HepG2 (cell line): ENCODE data around the gene SLC16A3. TPM values are rescaled to one million over a fixed set of nuclear protein-coding genes. Genes with fewer than 3 reads are reported as not detected.

Source experiments
- ATAC-seq: fragments of 200-7000 bp; cut with Tn5 transposase; 3 replicates; pipeline ENCODE4 v1.9.1; 2020; ENCODE audit warnings: mild to moderate bottlenecking, moderate library complexity
- BruUV-seq: library from RNA; stranded (reverse); fragments of 400-500 nt; replicated peaks from 2 replicates; lab custom pipeline; 2021; lab: Mats Ljungman, UMichigan
- CTCF ChIA-PET: fragments of 300-600 bp; formaldehyde crosslinking; extraction: SDS; loops from one replicate; lab custom pipeline; 2021; ENCODE audit warnings: low total read pairs, inconsistent platforms, low intra/inter-chr PET ratio; lab: Yijun Ruan, JAX
- POLR2A ChIA-PET: fragments of 350-600 bp; sonication (Branson Sonifier 250); formaldehyde crosslinking; loops from one replicate; lab custom pipeline; 2020; ENCODE audit warnings: antibody characterized with exemption, inconsistent platforms; lab: Yijun Ruan, JAX
- DNase-seq: peaks from one replicate; pipeline ENCODE4 v3.0.0-alpha.2; 2015; ENCODE audit warnings: low spot score
- FAIRE-seq: peaks from 3 replicates; lab custom pipeline; 2011; peaks lifted over from hg19 to GRCh38; lab: Jason Lieb, UNC
- H2AFZ ChIP-seq: one replicate; pipeline ENCODE4 v1.6.1; 2011; ENCODE audit warnings: low read length, inconsistent platforms
- H3K27ac ChIP-seq: fragments of 300-600 bp; 3 replicates; pipeline ENCODE4 v1.8.0; 2011; ENCODE audit warnings: mixed run types, mild to moderate bottlenecking, mixed read lengths, low read length, inconsistent platforms; ENCODE audit not compliant: insufficient read depth; ENCODE audit errors: extremely low read length
- H3K27me3 ChIP-seq, 2 experiments: fragments of 200-600 bp in 1 of 2; 2 replicates in 1 of 2; 3 replicates in 1 of 2; pipeline versions ENCODE4 v1.6.0 to v1.8.0; 2011; ENCODE audit warnings: low read length in 2 of 2, mild to moderate bottlenecking in 2 of 2, moderate library complexity in 2 of 2, inconsistent platforms in 1 of 2; ENCODE audit not compliant: insufficient read depth in 2 of 2, control insufficient read depth in 1 of 2
- H3K36me3 ChIP-seq, 2 experiments: fragments of 200-600 bp in 1 of 2; replicated peaks in 1 of 2; 2 replicates in 1 of 2; 3 replicates in 1 of 2; pipeline versions ENCODE4 v1.5.1 to v1.8.0; 2011; ENCODE audit warnings: low read length in 2 of 2, inconsistent platforms in 1 of 2; ENCODE audit not compliant: insufficient read depth in 2 of 2, control insufficient read depth in 1 of 2
- H3K4me1 ChIP-seq: 2 replicates; pipeline ENCODE4 v1.5.1; 2012; ENCODE audit warnings: low read length, inconsistent platforms; ENCODE audit not compliant: insufficient read depth
- H3K4me2 ChIP-seq: 2 replicates; pipeline ENCODE4 v1.6.0; 2011; ENCODE audit warnings: low read depth, low read length, inconsistent platforms
- H3K4me3 ChIP-seq, 3 experiments: fragments of 200-600 bp in 1 of 3; sonication (generic), shearing (Covaris generic) in 1 of 3; replicated peaks in 1 of 3; 2 replicates each; pipeline ENCODE4 v1.5.1; 2011 to 2016; ENCODE audit warnings: low read length in 3 of 3, inconsistent platforms in 2 of 3, low read depth in 2 of 3, mild to moderate bottlenecking in 2 of 3, control low read depth in 1 of 3, mixed read lengths in 1 of 3; ENCODE audit not compliant: insufficient read depth in 1 of 3
- H3K79me2 ChIP-seq: one replicate; pipeline ENCODE4 v1.6.1; 2011; ENCODE audit warnings: low read length, inconsistent platforms; ENCODE audit not compliant: insufficient read depth
- H3K9ac ChIP-seq: 2 replicates; pipeline ENCODE4 v1.6.0; 2011; ENCODE audit warnings: mild to moderate bottlenecking, low read depth, low read length, inconsistent platforms; ENCODE audit not compliant: insufficient read depth
- H3K9me3 ChIP-seq: 2 replicates; pipeline ENCODE4 v1.5.1; 2012; ENCODE audit warnings: mild to moderate bottlenecking, low read length
- H4K20me1 ChIP-seq: 2 replicates; pipeline ENCODE4 v1.6.0; 2011; ENCODE audit warnings: inconsistent platforms, mild to moderate bottlenecking, low read length, moderate library complexity; ENCODE audit not compliant: insufficient read depth
- ADNP ChIP-seq: sonication (generic); formaldehyde crosslinking; IDR thresholded peaks from 2 replicates; pipeline ENCODE4 v1.4.0; 2020; ENCODE audit warnings: missing genetic modification reagents
- BHLHE40 ChIP-seq: IDR thresholded peaks from 2 replicates; pipeline ENCODE4 v1.6.1; 2011; ENCODE audit warnings: low read length, improper control_type of control experiment
- CERS6 ChIP-seq: sonication (generic); formaldehyde crosslinking; IDR thresholded peaks from 2 replicates; pipeline ENCODE4 v1.5.0; 2020; ENCODE audit warnings: missing genetic modification reagents
- FOXA3 ChIP-seq: IDR thresholded peaks from 2 replicates; pipeline ENCODE4 v1.6.1; 2016; ENCODE audit warnings: missing genetic modification reagents, missing compliant biosample characterization
- HMGXB4 ChIP-seq, 2 experiments: sonication (generic) in 1 of 2; formaldehyde crosslinking in 1 of 2; IDR thresholded peaks; 2 replicates each; pipeline versions ENCODE4 v1.4.0 to v1.6.1; 2018 to 2020; ENCODE audit warnings: missing genetic modification reagents in 2 of 2, borderline replicate concordance in 1 of 2, low read depth in 1 of 2, mild to moderate bottlenecking in 1 of 2, missing biosample characterization in 1 of 2
- MIXL1 ChIP-seq: IDR thresholded peaks from 2 replicates; pipeline ENCODE4 v1.6.1; 2016
- MLXIP ChIP-seq: sonication (generic); formaldehyde crosslinking; IDR thresholded peaks from 2 replicates; pipeline ENCODE4 v1.9.0; 2021; ENCODE audit warnings: missing genetic modification reagents, borderline replicate concordance
- PHF21A ChIP-seq: sonication (generic); formaldehyde crosslinking; IDR thresholded peaks from 2 replicates; pipeline ENCODE4 v1.5.0; 2020; ENCODE audit warnings: mild to moderate bottlenecking, missing genetic modification reagents
- POGZ ChIP-seq: sonication (generic); formaldehyde crosslinking; IDR thresholded peaks from 2 replicates; pipeline ENCODE4 v1.4.0; 2020; ENCODE audit warnings: mild to moderate bottlenecking, missing genetic modification reagents
- ZBTB42 ChIP-seq: sonication (generic); formaldehyde crosslinking; IDR thresholded peaks from 2 replicates; pipeline ENCODE4 v1.5.0; 2020; ENCODE audit warnings: mild to moderate bottlenecking, missing genetic modification reagents
- ZIK1 ChIP-seq: sonication (generic); formaldehyde crosslinking; IDR thresholded peaks from 2 replicates; pipeline ENCODE4 v1.5.0; 2020; ENCODE audit warnings: mild to moderate bottlenecking, low read depth, missing genetic modification reagents, borderline replicate concordance
- ZNF281 ChIP-seq: sonication (generic); formaldehyde crosslinking; IDR thresholded peaks from 2 replicates; pipeline ENCODE4 v1.4.0; 2020; ENCODE audit warnings: missing genetic modification reagents, borderline replicate concordance
- ZNF335 ChIP-seq: sonication (generic); formaldehyde crosslinking; IDR thresholded peaks from 2 replicates; pipeline ENCODE4 v1.4.0; 2020; ENCODE audit warnings: missing genetic modification reagents
- ZNF446 ChIP-seq: sonication (generic); formaldehyde crosslinking; IDR thresholded peaks from 2 replicates; pipeline ENCODE4 v1.5.0; 2020; ENCODE audit warnings: mild to moderate bottlenecking, missing genetic modification reagents
- ZNF530 ChIP-seq: sonication (generic); formaldehyde crosslinking; IDR thresholded peaks from 2 replicates; pipeline ENCODE4 v1.5.0; 2020; ENCODE audit warnings: low read depth, mild to moderate bottlenecking, missing genetic modification reagents
- WGBS: methylation state at CpG from one replicate; pipeline ENCODE4 v1.1.6; 2017; ENCODE audit warnings: low lambda C conversion rate; 5-methylcytosine and 5-hydroxymethylcytosine counted together
- in situ Hi-C: cut with HindIII; loops from 2 replicates; pipeline ENCODE4 v1.10.0; 2017; ENCODE audit warnings: low pct_unique_long_range_greater_than_20kb; ENCODE audit not compliant: extremely low pct_ligation_motif_present
- intact Hi-C: fragments of 100-400 bp; cut with micrococcal nuclease; formaldehyde crosslinking; loops from one replicate; pipeline ENCODE4 v1.10.0; 2022; ENCODE audit not compliant: unreplicated experiment
- polyA plus RNA-seq, 8 experiments: library from polyadenylated mRNA; depleted of rRNA in 3 of 8; stranded (reverse) in 7 of 8; unstranded in 1 of 8; fragments of >200 nt; fragmentation: Illumina TruSeq in 4 of 8; extraction: Trizol in 4 of 8; gene quantifications; 2 replicates each; pipeline versions ENCODE4 v1.2.1 to v1.2.3, GENCODE V29; 2011 to 2016; ENCODE audit warnings: low read depth in 4 of 8, missing spikeins in 1 of 8, mixed read lengths in 1 of 8; ENCODE audit not compliant: insufficient read depth in 1 of 8
- total RNA-seq, 5 experiments: library from RNA; depleted of rRNA; stranded (reverse); fragments of >200 nt; fragmentation: Illumina TruSeq; extraction: Trizol; gene quantifications; 2 replicates each; pipeline ENCODE4 v1.2.3, GENCODE V29; 2016; ENCODE audit warnings: low read depth in 1 of 5

The SLC16A3 gene
- total and polyA plus RNA-seq, 2 of the 13 experiments (the other 11 are each of a cell fraction or from before 2014, with no cell fraction given): 242 to 349 TPM

GRCh38 chr17:82217530-82218204, 11.2 kb upstream of the SLC16A3 start:
- H3K36me3 ChIP-seq: no peaks in the 10 kb centered on the region
- in situ Hi-C loops (no loop called here), intact Hi-C loops (loop anchor here (1.0 to 2.0 kb wide), 2 partner anchors 8 to 13 kb away; no protein-coding TSS in a partner anchor)
- peak overlapping the region; percentile 31 to 70 (median 49); a peak in 5 of 6 replicates for H3K4me3 ChIP-seq
- ChIA-PET CTCF (no interaction called here), POLR2A (interaction anchor here (1.3 to 11.8 kb wide), 5 partner anchors 8 to 129 kb away, joined by 4 to 117 read pairs (median 29); partner anchors contain the start of gene SLC16A3)
- peaks cover 82% of the 10 kb centered on the region for H3K4me1 ChIP-seq
- no peaks in the 10 kb centered on the region for H3K27me3 ChIP-seq
- no peaks in the 10 kb centered on the region for H3K9me3 ChIP-seq
- H3K9ac ChIP-seq: peak overlapping the region; percentile 76
- no peaks in the 10 kb centered on the region for H4K20me1 ChIP-seq
- peak overlapping the region; percentile 97 for H3K4me2 ChIP-seq
- 11% methylated on average over 15 of the region's 21 CpGs for WGBS
- peak; percentile 81 for FAIRE-seq
- peak; percentile 60 for ATAC-seq
- no TSS peak for BruUV-seq
- H3K27ac ChIP-seq: peak overlapping the region; percentile 77
- H2AFZ ChIP-seq: no peak overlapping the region
- DNase-seq: peak; percentile 93
- no peaks in the 10 kb centered on the region for H3K79me2 ChIP-seq
- peak; percentile 45; the same call in 1 of the 2 replicates for TF ChIP-seq POGZ (CRISPR knock-in tag)
- TF ChIP-seq MLXIP: no peak
- TF ChIP-seq BHLHE40: no peak
- peak; percentile 72; the same call in 1 of the 2 replicates for TF ChIP-seq ZNF335 (CRISPR knock-in tag)
- peak; percentile 92 for TF ChIP-seq ZNF281 (CRISPR knock-in tag)
- TF ChIP-seq ADNP (CRISPR knock-in tag): no peak
- peak; percentile 96 for TF ChIP-seq CERS6
- TF ChIP-seq ZNF446: no peak
- peak in 1 of 2 experiments; percentile 46; a peak in 2 of 4 replicates for TF ChIP-seq HMGXB4 (CRISPR knock-in tag; IDR thresholded peaks at IDR 0.05; ENCODE audit: borderline replicate concordance in 1 of 2, low read depth in 1 of 2)
- no peak; the same call in 1 of the 2 replicates for TF ChIP-seq ZIK1 (CRISPR knock-in tag)
- no peak for TF ChIP-seq ZNF530
- peak; percentile 53 for TF ChIP-seq FOXA3
- no peak; the same call in 1 of the 2 replicates for TF ChIP-seq ZBTB42 (CRISPR knock-in tag)
- TF ChIP-seq PHF21A (CRISPR knock-in tag): peak; percentile 92
- no peak; the same call in 1 of the 2 replicates for TF ChIP-seq MIXL1 (CRISPR knock-in tag)
